Measurements from ENCODE around the gene ALLC. TPM values are rescaled to one million over a fixed set of nuclear protein-coding genes. Genes with fewer than 3 reads are reported as not detected.

ALLC gene
- polyA plus RNA-seq, 2 of the 4 experiments (the other 2 are of a cell fraction), result not detected

- H3K4me2 ChIP-seq, result no peak overlapping the region
- no peaks in the 10 kb centered on the region for H3K4me1 ChIP-seq
- ChIA-PET CTCF (interaction anchor here (0.6 to 2.8 kb wide), 6 partner anchors 15 to 183 kb away, joined by 3 to 14 read pairs (median 4); no protein-coding TSS in a partner anchor), POLR2A (no interaction called here)
- no peak for FAIRE-seq
- DNase-seq (ENCODE audit: low read depth in 1 of 2, low spot score in 1 of 2), result no peak
- no peak for ATAC-seq
- H3K27ac ChIP-seq, result no peak overlapping the region
- TF ChIP-seq NPAS2 (CRISPR knock-in tag; IDR thresholded peaks at IDR 0.05; ENCODE audit: borderline replicate concordance) (no peak), MAZ (IDR thresholded peaks at IDR 0.05; ENCODE audit: borderline replicate concordance, low read depth, low read length) (no peak), RFX5 (IDR thresholded peaks at IDR 0.05) (no peak), BCL3 (IDR thresholded peaks at IDR 0.05) (no peak), ZSCAN20 (CRISPR knock-in tag; IDR thresholded peaks at IDR 0.05) (no peak), CEBPB (IDR thresholded peaks at IDR 0.05) (no peak), NR3C1 (IDR thresholded peaks at IDR 0.05) (no peak), ZNF302 (CRISPR knock-in tag; IDR thresholded peaks at IDR 0.05) (no peak), RNF2 (IDR thresholded peaks at IDR 0.05; ENCODE audit: borderline replicate concordance, low read depth) (no peak), SMC3 (IDR thresholded peaks at IDR 0.05) (no peak), HOXB13 (CRISPR knock-in tag; IDR thresholded peaks at IDR 0.05; ENCODE audit: low read depth) (no peak), FOSB (CRISPR knock-in tag; IDR thresholded peaks at IDR 0.05) (no peak), MAFK (IDR thresholded peaks at IDR 0.05; ENCODE audit: partially characterized antibody) (no peak), ESRRA (IDR thresholded peaks at IDR 0.05; ENCODE audit: borderline replicate concordance, low read length) (no peak), NFE2L2 (conservative IDR thresholded peaks at IDR 0.05; ENCODE audit: low read length) (no peak), GATA3 (IDR thresholded peaks at IDR 0.05; ENCODE audit: borderline replicate concordance) (no peak), E2F6 (IDR thresholded peaks at IDR 0.05; ENCODE audit: borderline replicate concordance, low read depth) (no peak), HDAC2 (IDR thresholded peaks at IDR 0.05) (no peak)
- TF ChIP-seq, protein P1, sequence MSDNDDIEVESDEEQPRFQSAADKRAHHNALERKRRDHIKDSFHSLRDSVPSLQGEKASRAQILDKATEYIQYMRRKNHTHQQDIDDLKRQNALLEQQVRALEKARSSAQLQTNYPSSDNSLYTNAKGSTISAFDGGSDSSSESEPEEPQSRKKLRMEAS (IDR thresholded peaks at IDR 0.05), result no peak
- TF ChIP-seq, protein P2, sequence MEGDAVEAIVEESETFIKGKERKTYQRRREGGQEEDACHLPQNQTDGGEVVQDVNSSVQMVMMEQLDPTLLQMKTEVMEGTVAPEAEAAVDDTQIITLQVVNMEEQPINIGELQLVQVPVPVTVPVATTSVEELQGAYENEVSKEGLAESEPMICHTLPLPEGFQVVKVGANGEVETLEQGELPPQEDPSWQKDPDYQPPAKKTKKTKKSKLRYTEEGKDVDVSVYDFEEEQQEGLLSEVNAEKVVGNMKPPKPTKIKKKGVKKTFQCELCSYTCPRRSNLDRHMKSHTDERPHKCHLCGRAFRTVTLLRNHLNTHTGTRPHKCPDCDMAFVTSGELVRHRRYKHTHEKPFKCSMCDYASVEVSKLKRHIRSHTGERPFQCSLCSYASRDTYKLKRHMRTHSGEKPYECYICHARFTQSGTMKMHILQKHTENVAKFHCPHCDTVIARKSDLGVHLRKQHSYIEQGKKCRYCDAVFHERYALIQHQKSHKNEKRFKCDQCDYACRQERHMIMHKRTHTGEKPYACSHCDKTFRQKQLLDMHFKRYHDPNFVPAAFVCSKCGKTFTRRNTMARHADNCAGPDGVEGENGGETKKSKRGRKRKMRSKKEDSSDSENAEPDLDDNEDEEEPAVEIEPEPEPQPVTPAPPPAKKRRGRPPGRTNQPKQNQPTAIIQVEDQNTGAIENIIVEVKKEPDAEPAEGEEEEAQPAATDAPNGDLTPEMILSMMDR (IDR thresholded peaks at IDR 0.05), result no peak
- H3K4me3 ChIP-seq, result no peak overlapping the region
- WGBS (ENCODE audit: missing lambda C conversion rate), result 21% methylated on average over 10 of the region's 10 CpGs
- H3K9me3 ChIP-seq, result peaks cover 4% of the 10 kb centered on the region; the same call in 1 of the 3 replicates
These were observed 55.0 kb downstream of the ALLC start for GRCh38 chr2:3712831-3713503.

DNA sequence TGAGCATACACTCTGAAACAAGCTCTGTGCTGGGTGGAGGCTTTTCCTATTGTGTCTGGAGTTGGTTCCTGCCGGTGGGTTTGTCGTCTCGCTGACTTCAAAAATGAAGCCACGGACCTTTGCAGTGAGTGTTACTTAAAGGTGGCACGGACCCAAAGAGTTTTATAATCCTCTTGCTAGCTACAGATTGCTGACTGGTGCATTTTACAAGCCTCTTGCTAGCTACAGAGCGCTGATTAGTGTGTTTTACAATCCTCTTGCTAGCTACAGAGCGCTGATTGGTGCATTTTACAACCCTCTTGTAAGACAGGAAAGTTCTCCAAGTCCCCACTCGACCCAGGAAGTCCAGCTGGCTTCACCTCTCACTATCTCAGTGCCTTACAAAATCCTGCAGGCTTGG, 60.7 kb downstream of the ALLC start:
- ChIA-PET CTCF (interaction anchor here (0.6 to 2.7 kb wide), 4 partner anchors 10 to 86 kb away, joined by 4 to 14 read pairs (median 4); no protein-coding TSS in a partner anchor), POLR2A (interaction anchor here (1.4 kb wide), 1 partner anchor 10 kb away, joined by 3 read pairs; no protein-coding TSS in a partner anchor)
- 37% methylated on average over 8 of the region's 8 CpGs for WGBS (ENCODE audit: missing lambda C conversion rate)
- FAIRE-seq (no peak), DNase-seq (ENCODE audit: low read depth in 1 of 2, low spot score in 1 of 2) (no peak), ATAC-seq (no peak)
- Histone ChIP-seq H3K9me3 (0 out of 3 replicates have a peak, but pooled peaks cover 3% of the 10 kb centered on the region), H3K27ac (no peak overlapping the region), H3K4me3 (no peak overlapping the region), H3K4me2 (no peak overlapping the region), H3K4me1 (no peaks in the 10 kb centered on the region)
- TF ChIP-seq TFCP2L1 (CRISPR knock-in tag; IDR thresholded peaks at IDR 0.05) (no peak), MAFK (IDR thresholded peaks at IDR 0.05; ENCODE audit: partially characterized antibody) (peak; percentile 79)

Data from A549 (cell line).